Hepatocyte (in vitro differentiated cells): ENCODE results near the gene ISYNA1. TPM values are rescaled to one million over a fixed set of nuclear protein-coding genes. Genes with fewer than 3 reads are reported as not detected.

Source experiments
- DNase-seq: peaks from one replicate; pipeline ENCODE4 v3.0.0-alpha.2; 2016; ENCODE audit warnings: low spot score
- H2AFZ ChIP-seq: fragments of 200-600 bp; sonication (generic); 2 replicates; pipeline ENCODE4 v1.6.0; 2016; ENCODE audit warnings: antibody characterized with exemption, mild to moderate bottlenecking
- H3K27ac ChIP-seq: fragments of 200-600 bp; sonication (generic); 2 replicates; pipeline ENCODE4 v1.5.1; 2016; ENCODE audit warnings: mild to moderate bottlenecking
- H3K27me3 ChIP-seq: fragments of 200-600 bp; sonication (generic); 2 replicates; pipeline ENCODE4 v1.6.1; 2016
- H3K36me3 ChIP-seq: fragments of 200-600 bp; sonication (generic); replicated peaks from 2 replicates; pipeline ENCODE4 v1.5.1; 2016; ENCODE audit warnings: low read depth; ENCODE audit not compliant: insufficient read depth
- H3K4me1 ChIP-seq: fragments of 200-600 bp; sonication (generic); 2 replicates; pipeline ENCODE4 v1.5.1; 2016; ENCODE audit warnings: mild to moderate bottlenecking, moderate library complexity; ENCODE audit not compliant: insufficient read depth
- H3K4me2 ChIP-seq: fragments of 200-600 bp; sonication (generic); 2 replicates; pipeline ENCODE4 v1.6.0; 2016
- H3K4me3 ChIP-seq: fragments of 200-600 bp; sonication (generic); 2 replicates; pipeline ENCODE4 v1.5.1; 2016; ENCODE audit warnings: mild to moderate bottlenecking
- H3K79me2 ChIP-seq: fragments of 200-600 bp; sonication (generic); 2 replicates; pipeline ENCODE4 v1.6.0; 2017; ENCODE audit warnings: mild to moderate bottlenecking
- H3K9me2 ChIP-seq: fragments of 200-600 bp; sonication (generic); replicated peaks from 2 replicates; pipeline ENCODE4 v1.6.0; 2017; ENCODE audit warnings: mild to moderate bottlenecking; ENCODE audit not compliant: insufficient read depth
- H3K9me3 ChIP-seq: fragments of 200-600 bp; sonication (generic); 2 replicates; pipeline ENCODE4 v1.5.1; 2016; ENCODE audit warnings: low read depth, mild to moderate bottlenecking
- H4K20me1 ChIP-seq: fragments of 200-600 bp; sonication (generic); 2 replicates; pipeline ENCODE4 v1.6.0; 2016; ENCODE audit warnings: mild to moderate bottlenecking; ENCODE audit not compliant: insufficient read depth, poor library complexity, severe bottlenecking
- EZH2 ChIP-seq: fragments of 200-600 bp; sonication (generic); IDR thresholded peaks from 2 replicates; pipeline ENCODE4 v1.6.1; 2016; ENCODE audit warnings: antibody characterized with exemption, mild to moderate bottlenecking, borderline replicate concordance
- EZH2phosphoT487 ChIP-seq: fragments of 200-600 bp; sonication (generic); IDR thresholded peaks from one replicate; pipeline ENCODE4 v1.6.1; 2018; ENCODE audit warnings: antibody characterized with exemption, mild to moderate bottlenecking, low read depth, moderate library complexity; ENCODE audit not compliant: unreplicated experiment, severe bottlenecking
- WGBS: methylation state at CpG from one replicate; pipeline ENCODE4 v1.1.6; 2016; ENCODE audit warnings: low lambda C conversion rate; ENCODE audit errors: missing lambda C conversion rate; 5-methylcytosine and 5-hydroxymethylcytosine counted together
- polyA plus RNA-seq: library from polyadenylated mRNA; unstranded; fragments of >200 nt; fragmentation: Nextera tagmentation; extraction: Ambion mirVana; gene quantifications from 2 replicates; pipeline ENCODE4 v1.2.1, GENCODE V29; 2016
- total RNA-seq: library from RNA; depleted of rRNA; stranded (reverse); fragments of >200 nt; gene quantifications from 2 replicates; pipeline ENCODE4 v1.2.3, GENCODE V29; 2014
- TF ChIP-seq, protein P1 (sequence below): fragments of 200-600 bp; sonication (generic); IDR thresholded peaks from 2 replicates; pipeline ENCODE4 v1.5.1; 2016; ENCODE audit warnings: antibody characterized with exemption, mild to moderate bottlenecking; ENCODE audit not compliant: poor library complexity

ISYNA1 gene
- total and polyA plus RNA-seq, 2 experiments from 2014 or later, result 51.5 to 144 TPM

DNA sequence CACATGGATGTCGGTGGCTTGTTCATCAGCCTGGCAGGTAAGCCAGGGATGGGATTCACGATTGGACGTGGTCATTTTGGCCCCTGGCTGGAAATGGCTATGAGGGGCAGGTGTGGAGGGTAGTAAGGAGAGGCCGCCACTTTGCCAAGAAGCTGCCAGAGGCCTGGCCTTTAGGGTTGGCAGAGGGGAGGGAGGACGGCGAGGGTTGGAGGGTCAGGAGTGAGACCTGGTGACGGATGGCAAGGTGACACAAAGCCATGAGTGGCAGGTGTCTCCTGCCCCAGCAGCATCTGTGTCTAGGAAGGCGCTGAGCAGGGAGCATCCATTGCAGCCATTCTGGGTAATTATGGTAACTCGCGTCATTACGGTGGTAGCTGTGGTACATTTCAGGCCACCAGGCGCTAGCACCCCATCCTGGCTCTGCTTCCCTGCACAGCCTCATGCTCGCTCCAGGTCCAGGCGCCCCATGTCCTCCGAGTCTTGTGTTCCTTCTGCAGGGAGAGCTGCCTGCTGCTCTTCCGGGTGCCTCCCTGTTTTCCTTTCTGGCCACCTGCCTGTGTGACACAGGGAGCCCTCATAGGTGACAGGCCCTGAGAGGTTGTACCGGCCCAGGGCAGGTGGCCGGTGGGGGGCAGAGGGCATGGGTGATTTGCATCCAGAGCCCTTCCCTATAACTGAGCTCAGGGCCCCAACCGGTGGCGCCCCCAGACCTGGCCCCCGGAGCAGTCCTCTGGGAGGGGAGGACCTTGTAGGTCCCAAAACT is 14.5 kb downstream of the ISYNA1 start:
- no peak for TF ChIP-seq EZH2
- no peak for TF ChIP-seq EZH2phosphoT487
- TF ChIP-seq, protein P1, sequence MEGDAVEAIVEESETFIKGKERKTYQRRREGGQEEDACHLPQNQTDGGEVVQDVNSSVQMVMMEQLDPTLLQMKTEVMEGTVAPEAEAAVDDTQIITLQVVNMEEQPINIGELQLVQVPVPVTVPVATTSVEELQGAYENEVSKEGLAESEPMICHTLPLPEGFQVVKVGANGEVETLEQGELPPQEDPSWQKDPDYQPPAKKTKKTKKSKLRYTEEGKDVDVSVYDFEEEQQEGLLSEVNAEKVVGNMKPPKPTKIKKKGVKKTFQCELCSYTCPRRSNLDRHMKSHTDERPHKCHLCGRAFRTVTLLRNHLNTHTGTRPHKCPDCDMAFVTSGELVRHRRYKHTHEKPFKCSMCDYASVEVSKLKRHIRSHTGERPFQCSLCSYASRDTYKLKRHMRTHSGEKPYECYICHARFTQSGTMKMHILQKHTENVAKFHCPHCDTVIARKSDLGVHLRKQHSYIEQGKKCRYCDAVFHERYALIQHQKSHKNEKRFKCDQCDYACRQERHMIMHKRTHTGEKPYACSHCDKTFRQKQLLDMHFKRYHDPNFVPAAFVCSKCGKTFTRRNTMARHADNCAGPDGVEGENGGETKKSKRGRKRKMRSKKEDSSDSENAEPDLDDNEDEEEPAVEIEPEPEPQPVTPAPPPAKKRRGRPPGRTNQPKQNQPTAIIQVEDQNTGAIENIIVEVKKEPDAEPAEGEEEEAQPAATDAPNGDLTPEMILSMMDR, result no peak
- H3K79me2 ChIP-seq, result peaks cover 63% of the 10 kb centered on the region
- peak overlapping the region; percentile 16 for H3K27ac ChIP-seq
- peaks cover 40% of the 10 kb centered on the region for H4K20me1 ChIP-seq
- WGBS, result 92% methylated on average over 17 of the region's 21 CpGs
- H3K27me3 ChIP-seq, result no peaks in the 10 kb centered on the region
- no peak overlapping the region for H3K4me3 ChIP-seq
- peaks cover 29% of the 10 kb centered on the region for H3K4me1 ChIP-seq
- DNase-seq, result no peak
- H3K9me2 ChIP-seq, result no peaks in the 10 kb centered on the region
- H2AFZ ChIP-seq, result no peak overlapping the region
- no peaks in the 10 kb centered on the region for H3K9me3 ChIP-seq
- no peaks in the 10 kb centered on the region for H3K36me3 ChIP-seq
- H3K4me2 ChIP-seq, result no peak overlapping the region

DNA sequence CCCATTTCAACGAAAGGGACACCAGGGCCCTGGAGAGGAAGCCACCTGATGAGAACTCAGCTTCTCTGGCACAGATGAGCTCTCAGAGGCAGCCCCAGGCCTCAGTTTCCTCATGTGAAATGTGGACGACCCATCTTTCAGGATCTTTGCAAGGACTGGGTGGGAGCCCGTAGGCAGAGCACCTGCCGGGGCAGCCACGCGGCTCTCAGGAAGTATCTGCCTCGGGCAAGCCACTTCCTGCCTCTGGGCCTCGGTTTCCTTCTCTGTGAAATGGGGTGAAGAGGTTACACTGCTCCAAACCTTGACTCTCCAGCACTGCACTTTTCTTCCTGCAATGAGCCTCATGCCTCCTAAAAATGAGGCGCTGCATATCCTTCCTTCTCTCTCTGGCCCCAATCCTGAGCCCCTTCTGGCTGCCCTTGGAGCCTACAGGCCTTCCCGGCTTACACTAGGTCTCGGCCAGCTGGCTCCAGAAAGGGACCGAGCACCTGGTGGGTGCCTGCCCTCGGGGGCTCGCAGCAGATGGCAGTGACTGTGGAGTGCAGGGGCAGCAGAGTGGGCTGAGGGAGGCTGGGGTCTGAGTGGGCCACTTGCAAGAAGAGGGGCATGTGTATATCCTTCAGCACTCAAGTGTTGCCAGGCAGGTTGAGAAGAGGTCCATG is 15.3 kb downstream of the ISYNA1 start:
- peaks cover 40% of the 10 kb centered on the region for H4K20me1 ChIP-seq
- peaks cover 65% of the 10 kb centered on the region for H3K79me2 ChIP-seq
- no peaks in the 10 kb centered on the region for H3K9me2 ChIP-seq
- H3K36me3 ChIP-seq, result no peaks in the 10 kb centered on the region
- H3K4me2 ChIP-seq, result no peak overlapping the region
- TF ChIP-seq EZH2 (no peak), EZH2phosphoT487 (no peak)
- TF ChIP-seq, protein P1, result no peak
- no peaks in the 10 kb centered on the region for H3K9me3 ChIP-seq
- H3K4me3 ChIP-seq, result no peak overlapping the region
- H3K27ac ChIP-seq, result no peak overlapping the region
- H2AFZ ChIP-seq, result no peak overlapping the region
- no peaks in the 10 kb centered on the region for H3K27me3 ChIP-seq
- peaks cover 37% of the 10 kb centered on the region for H3K4me1 ChIP-seq
- 96% methylated on average over 14 of the region's 14 CpGs for WGBS
- no peak for DNase-seq

DNA sequence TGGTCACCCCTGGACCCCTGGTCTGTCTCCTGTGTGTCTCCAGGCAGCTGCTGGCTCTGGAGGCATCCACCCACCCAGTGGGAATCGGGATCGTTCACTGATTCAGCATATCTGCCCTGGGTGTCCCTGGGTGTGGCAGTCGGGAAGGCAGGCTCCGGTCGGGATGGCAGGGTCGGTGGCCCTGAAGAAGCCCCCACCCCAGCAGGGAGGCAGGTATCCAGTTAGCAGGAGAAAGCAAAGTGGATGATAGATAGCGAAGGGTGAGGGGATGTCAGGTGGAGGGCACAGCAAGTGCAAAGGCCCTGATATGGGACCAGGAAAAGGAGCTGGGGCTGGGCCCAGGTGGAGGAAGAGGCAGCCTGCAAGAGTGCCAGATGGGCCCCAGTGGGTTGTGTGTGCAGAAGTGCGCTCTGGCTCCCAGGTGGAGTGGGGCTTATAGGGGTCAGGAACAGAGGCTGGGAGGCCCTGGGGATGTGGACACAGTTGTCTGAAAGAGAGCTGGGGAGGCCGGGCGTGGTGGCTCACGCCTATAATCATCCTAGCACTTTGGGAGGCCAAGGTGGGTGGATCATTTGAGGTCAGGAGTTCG is 16.5 kb downstream of the ISYNA1 start:
- H4K20me1 ChIP-seq, result peaks cover 40% of the 10 kb centered on the region

More for the DNA sequence above, 16.5 kb downstream of the ISYNA1 start:
- Histone ChIP-seq H3K4me3 (no peak overlapping the region), H3K4me1 (peaks cover 47% of the 10 kb centered on the region), H3K9me2 (no peaks in the 10 kb centered on the region), H3K4me2 (peak overlapping the region; percentile 91), H3K27ac (no peak overlapping the region), H2AFZ (no peak overlapping the region), H3K79me2 (peaks cover 65% of the 10 kb centered on the region), H3K9me3 (no peaks in the 10 kb centered on the region), H3K36me3 (no peaks in the 10 kb centered on the region), H3K27me3 (no peaks in the 10 kb centered on the region)
- TF ChIP-seq, protein P1, result no peak
- no peak for TF ChIP-seq EZH2
- no peak for TF ChIP-seq EZH2phosphoT487
- 92% methylated on average over 12 of the region's 12 CpGs for WGBS
- DNase-seq, result no peak
